HG02642 (cell line): Measurements from ENCODE around the gene OPRD1.
"Not testable (repeated sequence)": the region's sequence is repeated elsewhere in the genome, so short reads cannot be mapped to it uniquely, and the experiment has no call there.

Experiments used
- ATAC-seq: cut with Tn5 transposase; IDR thresholded peaks from one replicate; pipeline ENCODE4 v1.9.1; 2021; ENCODE audit warnings: mild to moderate bottlenecking; ENCODE audit not compliant: unreplicated experiment, poor library complexity

Gene OPRD1

DNA sequence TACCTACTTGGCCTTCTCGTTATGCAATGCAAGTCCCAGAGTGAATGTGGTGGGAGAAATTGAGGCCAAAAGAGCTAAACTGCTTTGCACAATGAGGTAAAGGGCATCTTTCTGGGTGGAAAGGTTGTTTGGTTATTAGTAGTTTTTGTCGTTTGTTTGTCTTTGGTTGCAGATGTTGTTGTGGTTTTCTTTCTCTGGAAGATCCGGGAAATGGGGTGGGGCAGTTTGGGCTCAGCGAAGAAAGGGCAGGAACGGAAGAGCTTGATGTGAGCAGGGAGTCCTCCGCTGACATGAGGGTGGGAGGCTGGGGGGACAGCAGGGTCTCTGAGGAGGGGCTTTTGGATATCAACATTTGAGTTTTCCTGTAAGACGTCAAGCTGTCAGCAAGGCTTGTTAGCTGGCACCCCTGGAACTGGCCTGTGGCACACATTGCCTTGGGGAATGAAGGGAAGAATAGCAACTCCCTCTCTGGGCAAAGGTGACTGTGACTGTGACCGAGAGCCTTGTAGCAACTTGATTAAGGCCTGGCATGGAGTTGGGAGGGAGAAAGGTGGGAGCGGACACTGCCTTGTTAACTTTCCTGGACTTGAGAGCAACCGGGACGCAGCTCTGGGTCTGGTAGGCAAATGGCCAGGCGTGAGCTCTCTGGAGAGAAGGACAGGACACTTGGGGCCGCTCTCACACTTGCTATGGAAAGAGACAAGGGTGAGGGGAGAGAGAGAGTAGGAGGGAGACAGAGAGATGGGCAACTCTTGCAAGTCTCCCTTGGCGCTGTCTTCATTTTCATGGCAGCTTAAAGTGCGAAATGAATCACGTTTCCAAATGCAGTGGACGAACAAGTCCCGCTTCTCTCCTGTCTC lies 15.4 kb upstream of the OPRD1 start:
- no peak for ATAC-seq

DNA sequence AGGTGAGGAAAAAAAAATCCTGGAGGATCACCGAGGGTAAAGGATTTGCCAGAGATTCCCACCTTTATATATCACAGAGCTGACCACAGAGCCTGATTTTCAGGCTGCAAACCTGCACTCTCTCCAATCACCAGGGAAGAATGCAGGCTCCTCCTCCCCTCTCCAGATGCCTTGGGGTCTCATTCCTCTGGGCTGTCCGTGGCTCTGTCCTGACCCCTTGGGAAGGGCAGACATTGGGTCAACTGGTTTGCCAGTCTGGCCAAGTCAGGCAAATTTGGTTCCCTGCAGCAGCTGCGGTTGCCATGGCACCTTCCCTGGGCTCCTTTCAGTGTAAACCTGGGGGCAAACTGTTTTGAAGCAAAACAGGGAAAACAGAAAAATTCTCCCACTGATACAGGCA lies 11.6 kb upstream of the OPRD1 start:
- ATAC-seq, result no peak

DNA sequence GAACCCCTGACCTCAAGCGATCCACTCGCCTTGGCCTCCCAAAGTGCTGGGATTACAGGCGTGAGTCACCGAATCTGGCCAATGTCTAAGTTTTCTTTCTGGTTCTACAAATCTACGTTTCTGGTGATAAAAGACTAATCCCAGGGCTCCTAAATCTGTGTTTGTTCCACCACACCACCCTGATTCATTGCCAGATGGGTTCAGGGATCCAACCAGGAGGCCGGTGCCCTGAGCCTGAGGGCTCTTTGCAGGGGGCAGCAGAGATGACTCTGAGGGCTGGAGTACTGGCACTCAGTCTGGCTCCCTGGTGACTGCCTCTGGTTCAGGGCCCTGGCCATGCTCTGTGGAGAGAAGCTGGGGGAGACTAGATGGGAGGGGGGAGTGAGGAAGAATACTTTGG lies 10.5 kb upstream of the OPRD1 start:
- no peak for ATAC-seq

DNA sequence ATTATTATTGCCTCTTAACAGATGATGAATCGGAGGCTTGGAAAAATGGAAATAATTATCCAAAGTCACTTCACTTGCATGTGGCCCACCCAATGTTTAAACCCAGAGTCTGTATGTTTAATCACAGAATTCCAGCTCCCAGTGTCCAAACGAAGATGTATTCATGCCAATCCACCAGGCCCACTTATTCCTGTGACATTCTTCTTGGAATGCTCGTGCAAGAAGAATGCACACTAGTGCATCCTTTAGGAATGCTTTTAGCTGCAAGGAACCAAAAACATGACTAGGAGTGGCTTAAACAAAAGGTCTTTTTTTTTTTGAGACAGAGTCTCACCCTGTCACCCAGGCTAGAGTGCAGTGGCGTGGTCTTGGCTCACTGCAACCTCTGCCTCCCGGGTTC lies 8.9 kb upstream of the OPRD1 start:
- ATAC-seq, result no peak

DNA sequence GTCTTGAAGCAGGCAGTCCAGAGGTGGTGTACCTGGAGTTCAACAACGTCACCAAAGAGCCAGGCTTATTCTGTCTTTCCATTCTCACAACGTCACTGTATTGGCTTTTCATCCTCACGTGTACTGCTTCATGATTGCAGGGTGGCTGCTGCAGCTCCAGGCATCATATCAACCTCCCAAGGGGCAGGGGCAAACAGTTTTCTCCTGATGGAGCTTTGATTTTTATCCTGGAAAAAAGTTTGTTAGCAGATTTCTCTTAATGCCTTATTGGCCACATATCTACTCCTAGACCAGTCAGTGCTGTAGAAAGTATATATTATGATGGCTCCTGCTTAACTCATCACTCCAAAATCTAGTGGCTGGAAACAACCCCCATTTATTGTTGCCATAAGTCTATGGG lies 8.3 kb upstream of the OPRD1 start:
- ATAC-seq, result no peak

DNA sequence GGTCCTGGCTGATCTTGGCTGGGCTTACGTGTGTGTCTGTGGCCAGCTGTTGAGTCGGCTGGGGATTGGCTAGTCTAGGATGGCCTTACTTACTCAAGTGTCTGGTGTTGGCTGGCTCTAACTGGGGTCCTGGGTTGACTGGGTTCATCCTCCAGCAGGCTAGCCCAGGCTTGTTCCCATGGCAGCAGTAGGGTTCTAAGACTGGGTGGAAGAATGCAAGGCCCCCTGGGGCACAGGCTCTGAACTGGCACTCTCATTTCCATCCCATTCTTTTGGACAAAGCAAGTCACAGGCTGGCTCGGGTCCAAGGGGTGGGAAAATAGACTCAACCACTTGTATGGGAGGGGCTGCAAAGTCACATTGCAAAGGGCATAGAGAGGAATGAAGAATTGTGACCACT lies 7.9 kb upstream of the OPRD1 start:
- no peak for ATAC-seq

DNA sequence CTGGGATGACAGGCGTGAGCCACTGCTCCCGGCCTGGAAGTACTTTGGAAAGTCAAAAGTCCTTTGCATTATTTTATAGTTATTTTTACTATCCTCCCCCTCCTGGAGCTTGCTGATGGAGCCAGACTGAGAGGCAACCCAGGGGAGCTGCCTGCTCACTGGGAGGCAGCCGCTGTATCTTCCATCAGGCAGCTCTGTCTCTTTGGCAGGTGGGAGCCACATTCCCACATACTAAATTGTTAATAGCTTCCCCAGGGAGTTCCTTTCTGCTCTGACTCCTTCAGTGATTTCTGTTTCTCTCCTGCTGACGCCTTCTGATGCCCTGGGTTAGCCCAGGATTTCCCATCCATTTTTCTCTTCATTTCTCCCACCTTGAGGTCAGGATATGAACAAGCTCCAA lies 4.9 kb upstream of the OPRD1 start:
- no peak for ATAC-seq

DNA sequence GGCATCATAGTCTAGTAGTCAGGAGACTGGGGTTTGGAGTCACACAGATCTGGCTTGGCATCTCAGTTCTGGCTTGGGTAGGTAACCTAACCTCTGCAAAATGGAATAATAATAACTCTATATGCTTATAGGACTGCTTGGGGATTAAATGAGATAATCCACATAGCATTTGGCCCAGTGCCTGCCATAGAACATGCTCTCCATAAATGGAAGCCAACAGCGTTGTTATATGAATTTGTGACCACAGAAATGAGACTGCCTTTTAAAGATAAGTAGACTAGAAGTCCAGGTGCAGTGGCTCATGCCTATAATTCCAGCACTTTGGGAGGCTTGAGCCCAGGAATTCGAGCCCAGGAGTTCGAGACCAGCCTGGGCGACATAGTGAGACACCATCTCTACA lies 4.0 kb upstream of the OPRD1 start:
- ATAC-seq, result no peak

DNA sequence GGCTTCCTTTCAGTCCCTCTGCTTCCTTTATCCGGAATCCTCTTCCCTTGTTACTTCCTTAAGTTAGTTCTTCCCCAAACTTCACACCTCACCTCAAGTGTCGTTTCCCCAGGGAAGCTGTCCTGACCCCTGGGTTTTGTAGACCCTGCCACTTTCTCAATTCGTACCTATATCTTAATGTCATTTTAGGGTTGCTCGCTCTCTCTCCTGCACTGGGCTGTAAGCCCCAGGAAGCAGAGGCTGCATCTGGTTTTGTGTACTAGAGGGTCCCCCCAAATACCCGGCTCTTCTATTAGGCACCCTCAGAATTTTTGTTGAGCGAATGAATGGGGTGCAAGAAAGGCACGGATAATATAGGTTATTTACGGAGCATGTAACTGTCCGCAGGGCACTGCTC lies 603 bp upstream of the OPRD1 start:
- no peak for ATAC-seq

DNA sequence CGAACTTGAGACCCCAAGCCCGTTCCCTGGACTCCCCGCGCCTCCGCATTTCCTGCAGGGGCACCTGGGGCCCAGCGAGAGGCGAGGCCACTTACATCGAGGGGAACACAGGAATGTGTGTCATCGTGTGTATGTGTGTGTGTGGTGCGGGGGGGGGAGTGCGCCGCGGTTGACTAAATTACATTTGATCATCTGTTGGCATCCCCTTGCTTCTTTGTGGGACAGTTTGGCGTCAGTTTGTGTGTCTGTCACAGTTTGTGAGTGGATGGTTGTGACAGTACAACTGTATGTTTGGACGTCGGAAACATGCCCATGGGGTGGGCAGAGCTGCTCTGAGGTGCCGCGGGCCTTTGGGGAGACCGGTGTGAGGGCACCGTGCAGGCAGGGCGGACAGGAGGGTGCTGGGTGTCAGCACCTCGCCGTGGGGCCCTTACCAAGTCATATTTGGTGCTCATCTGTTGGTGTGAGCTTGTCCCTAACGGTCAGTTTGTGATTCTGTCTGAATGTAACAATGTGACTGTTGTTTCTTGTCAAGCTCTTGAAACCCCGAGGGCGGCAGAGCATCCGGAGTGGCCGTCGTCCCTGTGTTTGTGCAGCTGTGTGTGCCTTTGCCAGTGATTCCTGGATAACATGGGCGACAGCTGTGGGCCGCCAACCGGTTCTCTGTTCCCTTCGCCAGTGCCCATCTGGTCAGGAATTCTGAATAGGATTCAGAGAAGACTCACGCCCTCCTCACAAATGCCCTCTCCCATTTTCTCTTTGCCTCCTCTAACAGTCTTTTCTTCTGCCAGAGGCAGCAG lies 899 bp downstream of the OPRD1 start:
- no peak for ATAC-seq

DNA sequence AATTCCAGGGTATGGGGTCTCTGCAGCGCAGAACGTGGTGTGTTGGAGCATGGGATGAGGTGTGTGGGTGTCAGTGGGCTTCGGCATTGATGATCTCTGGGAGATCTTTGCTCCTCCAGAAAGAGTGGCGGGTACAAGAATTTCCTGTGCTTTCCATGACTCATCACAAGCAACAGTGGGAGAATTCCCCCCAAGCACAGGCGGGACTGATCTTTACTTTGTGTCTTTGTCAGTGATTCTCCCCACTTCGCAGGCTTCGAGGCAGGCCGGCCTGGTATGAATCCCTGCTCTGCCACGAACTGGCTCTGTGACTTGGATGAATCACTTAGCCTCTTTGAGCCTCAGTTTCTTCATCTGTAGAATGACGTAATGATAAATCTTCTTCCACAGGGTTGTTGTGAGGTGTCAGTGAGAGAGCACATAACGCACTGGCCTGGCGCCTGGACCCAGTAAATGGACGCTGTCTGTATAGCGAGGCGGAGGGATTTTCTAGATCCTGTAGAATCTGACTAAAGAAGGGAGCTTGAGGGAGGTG lies 2.0 kb downstream of the OPRD1 start:
- ATAC-seq, result no peak

DNA sequence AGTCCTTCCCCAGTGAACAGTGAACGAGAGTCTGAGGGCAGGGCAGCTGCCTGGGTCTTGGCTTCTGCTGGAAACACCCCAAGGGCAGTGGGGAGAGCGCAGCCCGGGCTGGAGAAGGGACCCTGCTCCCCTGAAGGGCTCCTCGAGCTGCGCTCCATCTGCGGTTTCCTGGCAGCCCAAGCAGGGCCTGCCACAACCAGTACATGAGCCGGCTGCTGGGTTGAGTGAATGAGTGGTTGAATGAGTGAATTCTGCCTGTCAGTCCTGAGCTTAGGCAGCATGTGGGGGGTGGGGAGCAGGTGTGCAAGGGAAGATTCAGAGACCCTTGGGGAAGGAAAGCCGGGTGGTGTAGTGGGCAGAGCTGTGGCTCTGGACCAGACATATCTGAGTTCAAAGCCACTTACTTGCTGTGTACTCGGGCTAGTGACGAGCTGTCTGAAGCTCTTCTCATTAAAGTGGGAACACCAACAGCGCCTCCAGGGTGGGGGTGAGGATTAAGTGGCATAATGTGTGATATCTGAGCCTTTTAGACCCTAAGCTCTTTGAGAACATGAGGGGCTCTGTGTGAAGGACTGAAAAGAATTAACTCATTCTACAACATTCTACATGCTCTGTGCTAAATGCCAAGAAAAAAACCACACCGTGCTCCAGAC lies 3.7 kb downstream of the OPRD1 start:
- ATAC-seq, result no peak

DNA sequence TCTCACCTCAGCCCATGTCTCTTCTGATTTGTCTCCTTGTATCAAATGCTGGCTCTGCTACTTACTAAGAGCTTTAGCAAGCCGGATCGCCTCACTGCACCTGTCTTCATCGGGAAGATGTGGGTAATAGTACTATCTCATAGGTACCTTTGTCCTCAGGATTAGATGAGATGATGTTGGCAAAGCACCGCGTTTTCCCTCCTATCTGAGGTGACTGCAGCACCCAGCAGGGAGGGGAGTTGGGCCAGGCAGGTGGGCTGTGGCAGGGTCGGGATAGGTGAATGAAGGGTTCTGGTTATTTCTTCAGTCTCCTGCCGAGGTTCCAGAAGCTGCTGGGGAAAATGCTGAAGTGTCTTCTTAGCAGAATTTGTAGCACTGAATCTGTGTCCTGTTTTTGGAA lies 5.2 kb downstream of the OPRD1 start:
- ATAC-seq, result no peak

DNA sequence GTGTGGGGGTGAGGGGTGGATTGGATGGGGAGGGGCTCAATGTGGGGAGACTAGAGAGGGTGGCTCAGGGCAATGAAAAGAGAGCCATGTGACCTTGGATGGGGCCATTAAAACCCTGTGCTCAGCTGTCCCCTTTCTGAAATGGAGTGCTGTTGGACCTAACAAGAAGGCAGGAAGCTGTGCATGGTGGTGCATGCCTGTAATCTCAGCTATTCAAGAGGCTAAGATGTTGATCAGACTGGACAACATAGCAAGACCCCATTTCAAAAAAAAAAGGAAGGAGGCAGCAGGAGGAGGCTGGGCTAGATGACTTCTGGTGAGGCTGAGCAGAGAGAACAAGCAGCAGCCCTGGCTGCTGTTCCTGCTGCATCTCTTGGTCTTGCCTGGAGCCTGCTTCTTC lies 7.0 kb downstream of the OPRD1 start:
- ATAC-seq, result no peak

DNA sequence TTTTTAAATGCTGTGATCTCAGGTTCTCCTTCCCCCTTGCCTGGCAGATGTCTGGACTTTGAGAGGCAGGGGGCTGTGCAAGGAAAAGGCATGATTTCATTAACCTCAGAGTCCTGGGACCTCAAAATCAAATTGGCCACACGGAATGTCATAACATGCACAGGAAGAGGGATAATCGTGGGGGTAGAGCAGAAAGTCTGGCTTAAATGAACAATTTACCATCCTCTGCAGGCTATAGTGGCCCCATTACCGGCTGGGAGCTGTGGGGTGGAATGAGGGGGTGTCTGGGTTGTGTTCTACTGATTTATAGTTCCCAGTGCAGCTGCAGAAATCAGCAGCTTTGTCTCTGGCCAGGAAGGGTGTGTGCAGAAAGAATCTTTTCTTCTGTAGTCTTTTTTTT lies 10.8 kb downstream of the OPRD1 start:
- ATAC-seq, result no peak

DNA sequence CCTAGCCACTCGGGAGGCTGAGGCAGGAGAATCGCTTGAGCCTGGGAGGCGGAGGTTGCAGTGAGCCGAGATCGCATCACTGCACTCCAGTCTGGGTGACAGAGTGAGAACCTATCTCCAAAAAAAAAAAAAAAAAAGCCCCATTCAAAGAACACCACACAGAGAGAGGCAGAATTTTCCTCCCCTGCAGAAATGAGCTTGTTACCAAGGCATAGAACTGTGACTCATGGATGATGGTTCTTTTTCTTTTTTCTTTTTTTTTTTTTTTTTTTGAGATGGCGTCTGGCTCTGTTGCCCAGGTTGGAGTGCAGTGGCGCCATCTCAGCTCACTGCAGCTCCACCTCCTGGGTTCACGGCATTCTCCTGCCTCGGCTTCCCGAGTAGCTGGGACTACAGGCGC lies 12.1 kb downstream of the OPRD1 start:
- not testable (repeated sequence) for ATAC-seq

DNA sequence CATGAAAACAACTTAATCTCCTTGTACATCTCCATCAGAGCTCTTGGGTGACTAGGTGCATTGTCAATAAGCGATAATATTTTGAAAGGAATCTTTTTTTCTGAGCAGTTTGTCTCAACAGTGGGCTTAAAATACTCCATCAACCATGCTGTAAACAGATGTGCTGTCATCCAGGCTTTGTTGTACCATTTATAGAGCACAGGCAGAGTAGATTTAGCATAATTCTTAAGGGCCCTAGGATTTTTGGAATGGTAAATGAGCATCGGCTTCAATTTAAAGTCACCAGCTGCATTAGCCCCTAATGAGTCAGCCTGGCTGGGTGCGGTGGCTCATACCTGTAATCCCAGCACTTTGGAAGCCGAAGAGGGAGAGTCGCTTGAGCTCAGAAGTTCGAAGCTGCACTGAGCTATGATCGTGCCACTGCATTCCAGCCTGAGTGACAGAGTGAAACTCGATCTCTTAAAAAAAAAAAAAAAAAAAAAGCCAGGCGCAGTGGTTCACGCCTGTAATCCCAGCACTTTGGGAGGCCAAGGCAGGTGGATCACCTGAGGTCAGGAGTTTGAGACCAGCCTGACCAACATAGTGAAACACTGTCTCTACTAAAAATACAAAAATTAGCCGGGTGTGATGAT lies 16.4 kb downstream of the OPRD1 start:
- not testable (repeated sequence) for ATAC-seq

DNA sequence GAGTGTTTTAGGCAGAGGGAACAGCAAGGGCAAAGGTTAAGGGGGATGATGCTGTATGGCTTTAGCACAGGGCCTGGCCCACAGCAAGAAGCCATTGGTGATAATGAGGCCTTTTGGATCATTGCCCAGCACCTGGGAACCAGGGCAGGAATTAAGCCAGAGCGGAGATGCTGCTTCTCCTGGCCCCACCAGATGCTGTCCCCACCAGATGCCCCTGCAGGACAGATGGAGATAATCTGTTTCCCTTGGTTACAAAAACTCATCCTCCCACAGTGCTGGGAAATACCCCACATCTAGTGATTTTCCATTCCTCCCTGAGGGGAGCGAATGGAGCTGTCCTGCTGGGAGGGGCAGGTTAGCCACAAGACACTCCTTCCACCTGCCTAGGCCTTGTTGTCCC lies 18.8 kb downstream of the OPRD1 start:
- ATAC-seq, result no peak

DNA sequence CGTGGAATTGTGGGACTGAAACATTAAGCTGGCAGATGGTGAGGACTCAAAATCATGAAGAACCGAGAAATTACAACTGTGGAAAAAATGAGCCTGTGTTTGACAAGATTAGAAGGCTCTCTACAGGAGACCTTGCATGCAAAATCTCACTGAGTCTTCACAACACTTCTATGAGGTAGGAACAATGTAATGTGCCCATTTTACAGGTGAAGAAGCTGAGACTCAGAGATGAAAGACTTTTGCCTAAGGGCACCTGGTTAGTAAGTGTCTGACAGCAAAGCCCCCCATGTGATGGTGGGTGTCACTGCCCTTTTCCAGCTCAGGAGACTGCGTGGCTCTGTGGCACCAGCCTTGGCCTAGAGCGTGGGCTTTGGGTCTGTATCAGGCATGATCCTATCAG lies 21.0 kb downstream of the OPRD1 start:
- ATAC-seq, result no peak

DNA sequence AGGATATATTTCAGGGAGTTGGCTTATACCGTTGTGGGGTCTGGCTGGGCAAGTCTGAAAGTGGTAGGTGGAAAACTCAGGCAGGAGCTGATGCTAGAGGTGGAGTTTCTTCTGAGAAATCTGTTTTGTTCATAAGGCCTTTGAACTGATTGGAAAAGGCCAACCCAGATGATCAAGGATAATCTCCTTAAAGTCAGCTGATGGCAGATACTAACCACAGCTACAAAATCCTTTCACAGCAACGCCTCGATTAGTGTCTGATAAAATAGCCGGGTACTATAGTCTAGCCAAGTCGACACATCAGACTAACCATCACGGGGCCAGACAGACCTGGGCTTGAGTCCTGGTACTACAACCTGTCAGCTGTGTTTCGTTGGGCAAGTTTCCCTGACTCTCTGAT lies 21.4 kb downstream of the OPRD1 start:
- no peak for ATAC-seq

DNA sequence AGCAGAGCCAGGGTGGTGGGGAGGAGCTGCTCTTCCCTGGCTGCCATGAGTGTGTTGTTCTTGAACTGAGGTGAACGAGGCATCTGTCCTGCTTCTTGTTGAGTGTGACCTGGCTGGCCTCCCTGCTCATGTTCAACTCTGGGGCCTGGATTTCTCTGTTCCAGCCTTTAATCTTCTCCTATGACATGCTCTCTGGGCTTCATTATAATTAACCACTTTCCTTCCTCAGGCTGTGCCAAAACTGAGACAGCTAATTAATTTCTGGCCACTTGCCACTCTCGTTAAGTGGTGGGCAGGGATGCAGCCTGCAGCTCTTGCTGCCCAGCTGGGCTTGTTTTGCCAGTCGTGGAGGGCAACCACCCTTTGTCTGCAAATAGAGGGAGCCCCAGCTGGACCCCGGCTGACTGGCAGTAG lies 23.3 kb downstream of the OPRD1 start:
- no peak for ATAC-seq
